Panc1 (cell line): ENCODE results near the gene CLIP3. TPM values are rescaled to one million over a fixed set of nuclear protein-coding genes. Genes with fewer than 3 reads are reported as not detected.

Experiments
- ATAC-seq: fragments of 200-7000 bp; cut with Tn5 transposase; 2 replicates; pipeline ENCODE4 v1.9.1; 2020; ENCODE audit warnings: mild to moderate bottlenecking, moderate library complexity
- BruUV-seq: library from RNA; stranded (reverse); fragments of 400-500 nt; replicated peaks from 2 replicates; lab custom pipeline; 2021; lab: Mats Ljungman, UMichigan
- CTCF ChIA-PET: fragments of 300-600 bp; sonication (Branson Sonifier 250); formaldehyde crosslinking; loops from one replicate; lab custom pipeline; 2022; ENCODE audit warnings: antibody characterized with exemption; lab: Charles Lee
- POLR2A ChIA-PET: fragments of 300-600 bp; sonication (Branson Sonifier 250); formaldehyde crosslinking; loops from one replicate; lab custom pipeline; 2022; ENCODE audit warnings: antibody characterized with exemption; lab: Charles Lee
- DNase-seq: peaks from one replicate; pipeline ENCODE4 v3.0.0-alpha.2; 2010; ENCODE audit warnings: low read depth, low spot score
- H3K27ac ChIP-seq: 2 replicates; pipeline ENCODE4 v1.5.1; 2011; ENCODE audit warnings: mild to moderate bottlenecking, low read length, inconsistent platforms
- H3K27me3 ChIP-seq: fragments of 200-500 bp; sonication (Bioruptor generic); 2 replicates; pipeline ENCODE4 v1.6.0; 2014; ENCODE audit warnings: low read length, inconsistent platforms; ENCODE audit not compliant: control insufficient read depth, insufficient read depth
- H3K36me3 ChIP-seq: fragments of 200-500 bp; sonication (Bioruptor generic); 2 replicates; pipeline ENCODE4 v1.5.1; 2014; ENCODE audit warnings: inconsistent platforms, mild to moderate bottlenecking, low read length, moderate library complexity; ENCODE audit not compliant: control insufficient read depth, insufficient read depth
- H3K4me1 ChIP-seq: 2 replicates; pipeline ENCODE4 v1.5.1; 2011; ENCODE audit warnings: inconsistent platforms, mild to moderate bottlenecking, low read length, moderate library complexity; ENCODE audit not compliant: control insufficient read depth, insufficient read depth
- H3K4me3 ChIP-seq, 2 experiments: 2 replicates each; pipeline ENCODE4 v1.5.1; 2011 to 2012; ENCODE audit warnings: low read depth in 2 of 2, low read length in 2 of 2, mild to moderate bottlenecking in 2 of 2, inconsistent platforms in 1 of 2, moderate library complexity in 1 of 2
- H3K9me3 ChIP-seq: fragments of 200-500 bp; sonication (Bioruptor generic); 2 replicates; pipeline ENCODE4 v1.5.1; 2014; ENCODE audit warnings: low read depth, mild to moderate bottlenecking, inconsistent platforms, low read length, moderate library complexity; ENCODE audit not compliant: control insufficient read depth, insufficient read depth
- CTCF ChIP-seq: fragments of 450-650 bp; IDR thresholded peaks from 2 replicates; pipeline ENCODE4 v1.5.1; 2017; ENCODE audit warnings: mild to moderate bottlenecking
- POLR2AphosphoS5 ChIP-seq: IDR thresholded peaks from 2 replicates; pipeline ENCODE4 v1.6.1; 2012; ENCODE audit warnings: mild to moderate bottlenecking, low read depth, low read length, moderate library complexity
- REST ChIP-seq, 2 experiments: IDR thresholded peaks; 2 replicates each; pipeline ENCODE4 v1.6.1; 2011 to 2012; ENCODE audit warnings: low read depth in 2 of 2, control low read depth in 1 of 2, low read length in 1 of 2, mild to moderate bottlenecking in 1 of 2, moderate library complexity in 1 of 2; ENCODE audit not compliant: insufficient read depth in 1 of 2
- SIN3A ChIP-seq: IDR thresholded peaks from 2 replicates; pipeline ENCODE4 v1.6.1; 2012; ENCODE audit warnings: low read depth, mild to moderate bottlenecking, low read length, moderate library complexity, borderline replicate concordance; ENCODE audit not compliant: insufficient read depth
- TCF7L2 ChIP-seq: IDR thresholded peaks from 2 replicates; pipeline ENCODE4 v1.6.1; 2011; ENCODE audit warnings: mild to moderate bottlenecking, low read depth, low read length, inconsistent platforms
- in situ Hi-C: cut with HindIII; loops from 2 replicates; pipeline ENCODE4 v1.10.0; 2016; ENCODE audit warnings: low sequenced_read_pairs, low pct_unique_long_range_greater_than_20kb
- intact Hi-C: fragments of 100-400 bp; cut with micrococcal nuclease; formaldehyde crosslinking; loops from one replicate; pipeline ENCODE4 v1.10.0; 2022; ENCODE audit not compliant: unreplicated experiment
- total RNA-seq: library from RNA; stranded (reverse); gene quantifications from one replicate; pipeline ENCODE4 v1.2.1, GENCODE V29; 2021; ENCODE audit not compliant: unreplicated experiment

The CLIP3 gene
- total RNA-seq, 1 experiment from 2014 or later, result 4.7 TPM

- intact Hi-C loops, result no loop called here
- no peak overlapping the region for H3K4me3 ChIP-seq
- POLR2A ChIA-PET, result no interaction called here
Measured at GRCh38 chr19:36027696-36028095, 5.0 kb downstream of the CLIP3 start.

GRCh38 chr19:36026091-36026876, 6.4 kb downstream of the CLIP3 start:
- Histone ChIP-seq H3K4me3 (no peak overlapping the region), H3K27ac (no peak overlapping the region), H3K36me3 (no peaks in the 10 kb centered on the region), H3K4me1 (no peaks in the 10 kb centered on the region), H3K9me3 (no peaks in the 10 kb centered on the region), H3K27me3 (no peaks in the 10 kb centered on the region)
- ChIA-PET CTCF (no interaction called here), POLR2A (no interaction called here)
- intact Hi-C loops, result no loop called here
- ATAC-seq (no peak), DNase-seq (no peak)
- in situ Hi-C loops, result no loop called here
- BruUV-seq, result no TSS peak
- no peak for TF ChIP-seq TCF7L2
- TF ChIP-seq CTCF, result no peak
- no peak for TF ChIP-seq REST (IDR thresholded peaks at IDR 0.05; ENCODE audit: insufficient read depth in 1 of 2, low read depth in 2 of 2, low read length in 1 of 2)
- no peak for TF ChIP-seq SIN3A
- no peak for TF ChIP-seq POLR2AphosphoS5

More at GRCh38 chr19:36027696-36028095, 5.0 kb downstream of the CLIP3 start:
- Histone ChIP-seq H3K27me3 (no peaks in the 10 kb centered on the region), H3K36me3 (no peaks in the 10 kb centered on the region), H3K4me1 (peaks cover 4% of the 10 kb centered on the region; the same call in 1 of the 2 replicates), H3K27ac (no peak overlapping the region), H3K9me3 (no peaks in the 10 kb centered on the region)
- in situ Hi-C loops, result no loop called here
- DNase-seq, result no peak
- ATAC-seq, result no peak
- TF ChIP-seq SIN3A (no peak), POLR2AphosphoS5 (no peak), REST (IDR thresholded peaks at IDR 0.05; ENCODE audit: insufficient read depth in 1 of 2, low read depth in 2 of 2, low read length in 1 of 2) (no peak), CTCF (no peak), TCF7L2 (no peak)
- no TSS peak for BruUV-seq
- CTCF ChIA-PET, result no interaction called here
